ENCODE results near the gene CCDC177.

Gene CCDC177

GRCh38 chr14:69527635-69528034 lies 47.0 kb downstream of the CCDC177 start:
- FAIRE-seq = no peak

- FAIRE-seq = no peak
Measured at GRCh38 chr14:69525896-69526295, 48.8 kb downstream of the CCDC177 start.

- FAIRE-seq = no peak
Measured at GRCh38 chr14:69522026-69522425, 52.6 kb downstream of the CCDC177 start.
